HG03108 (cell line): ENCODE data around the gene TRAFD1.

Source experiments
- ATAC-seq: cut with Tn5 transposase; IDR thresholded peaks from one replicate; pipeline ENCODE4 v1.9.1; 2021; ENCODE audit warnings: moderate library complexity; ENCODE audit not compliant: unreplicated experiment

TRAFD1 gene

DNA sequence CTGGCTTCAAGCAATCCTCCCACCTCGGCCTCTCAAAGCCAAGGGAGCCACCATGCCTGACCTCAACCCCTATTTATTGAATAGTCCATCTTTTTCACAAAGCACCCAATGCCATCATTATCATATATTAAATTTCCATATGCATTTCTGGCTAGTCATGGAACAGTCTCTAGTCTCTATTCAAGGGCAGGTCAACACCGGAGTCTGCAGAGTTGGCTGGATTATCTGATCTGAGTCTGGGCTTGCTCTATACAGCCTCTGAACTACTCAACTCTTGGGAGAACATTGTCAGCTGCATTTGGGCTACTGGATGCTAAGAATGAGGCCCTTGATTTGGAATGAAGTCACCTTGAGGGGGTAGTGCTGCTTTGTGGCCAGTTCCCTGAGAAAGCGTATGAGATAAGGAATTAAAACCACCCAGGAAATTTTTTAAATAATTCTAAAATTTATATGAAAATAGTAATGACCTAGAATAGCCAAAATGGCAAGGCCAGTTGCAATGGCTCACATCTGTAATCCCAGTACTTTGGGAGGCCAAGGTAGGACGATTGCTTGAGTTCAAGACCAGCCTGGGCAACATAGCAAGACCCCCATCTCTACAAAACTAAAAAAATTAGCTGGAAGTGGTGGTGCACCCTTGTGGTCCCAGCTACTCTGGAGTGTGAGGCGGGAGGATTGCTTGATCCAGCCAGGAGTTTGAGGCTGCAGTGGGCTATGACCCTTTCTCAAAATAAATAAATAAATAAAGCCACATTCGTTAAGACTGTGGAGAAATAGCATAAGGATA lies 9.9 kb upstream of the TRAFD1 start:
- ATAC-seq: no peak

GRCh38 chr12:112116232-112117060 lies 8.9 kb upstream of the TRAFD1 start:
- no peak for ATAC-seq

- no peak for ATAC-seq
These were observed 7.7 kb upstream of the TRAFD1 start for GRCh38 chr12:112117685-112118084.

DNA sequence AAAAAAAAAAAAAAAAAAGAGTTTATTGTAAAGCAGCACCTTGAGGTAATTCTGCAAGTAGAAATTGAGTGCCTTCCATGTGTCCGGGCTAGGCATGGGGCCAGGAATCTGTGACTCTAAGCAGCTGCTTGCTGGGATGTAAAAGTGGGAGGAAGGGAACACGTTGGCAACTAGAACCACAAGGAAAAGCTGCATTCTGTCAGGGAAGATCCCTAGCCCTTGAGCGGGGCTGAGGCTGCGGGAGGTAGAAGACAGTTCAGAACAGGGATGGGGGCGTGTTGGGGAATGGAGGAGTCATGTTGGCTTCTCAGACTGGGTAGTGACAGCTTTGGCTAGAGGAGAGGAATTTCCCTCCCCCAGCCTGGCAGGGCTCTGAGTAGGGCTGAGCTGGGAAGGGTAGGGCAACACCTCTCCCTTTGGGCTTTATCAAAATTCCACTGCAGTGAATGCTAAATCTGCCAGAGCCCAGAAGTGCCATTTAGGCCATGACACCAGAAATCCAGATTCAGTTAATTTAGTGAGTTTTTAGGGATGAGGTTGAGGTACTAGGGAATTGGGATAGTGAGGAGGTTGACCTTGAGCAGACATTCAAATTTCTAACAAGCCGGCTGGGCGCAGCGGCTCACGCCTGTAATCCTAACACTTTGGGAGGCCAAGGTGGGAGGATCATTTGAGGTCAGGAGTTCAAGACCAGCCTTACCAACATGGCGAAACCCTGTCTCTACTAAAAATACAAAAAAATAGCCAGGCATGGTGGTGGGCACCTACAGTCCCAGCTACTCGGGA lies 3.4 kb upstream of the TRAFD1 start:
- ATAC-seq: no peak

DNA sequence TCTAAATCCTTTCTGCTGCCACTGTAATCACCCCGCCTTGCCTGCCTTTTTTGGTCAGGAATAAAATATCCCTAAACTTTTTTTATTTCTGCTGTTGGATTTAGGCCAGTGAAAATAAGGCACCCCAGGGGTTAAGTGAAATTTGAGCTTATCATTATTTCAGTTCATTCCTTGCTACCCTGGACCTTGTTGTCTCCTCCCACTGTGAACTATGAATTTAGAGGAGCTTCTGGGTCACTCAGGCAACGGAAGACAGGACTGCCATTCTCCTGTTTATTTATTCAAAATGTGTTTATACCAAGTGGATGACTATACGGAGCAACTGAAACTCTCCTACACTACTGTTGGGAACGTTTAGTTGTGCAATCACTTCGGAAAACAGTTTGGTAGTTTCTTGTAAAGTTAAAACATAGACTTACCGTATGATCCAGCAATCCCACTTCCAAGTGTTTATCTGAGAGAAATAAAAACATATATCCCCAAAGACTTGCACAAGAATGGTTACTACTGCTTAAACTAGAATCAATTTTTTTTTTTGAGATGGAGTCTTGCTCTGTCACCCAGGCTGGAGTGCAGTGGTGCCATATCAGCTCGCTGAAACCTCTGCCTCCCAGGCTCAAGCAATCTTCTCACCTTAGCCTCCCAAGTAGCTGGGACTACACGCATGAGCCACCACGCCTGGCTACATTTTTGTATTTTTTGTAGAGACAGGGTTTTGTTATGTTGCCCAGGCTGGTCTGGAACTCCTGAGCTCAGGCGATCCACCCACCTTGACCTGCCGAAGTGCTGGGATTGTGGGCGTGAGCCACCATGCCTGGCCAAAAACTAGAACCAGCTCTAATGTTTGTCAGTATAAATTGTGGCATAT lies 2.3 kb upstream of the TRAFD1 start:
- ATAC-seq: no peak

DNA sequence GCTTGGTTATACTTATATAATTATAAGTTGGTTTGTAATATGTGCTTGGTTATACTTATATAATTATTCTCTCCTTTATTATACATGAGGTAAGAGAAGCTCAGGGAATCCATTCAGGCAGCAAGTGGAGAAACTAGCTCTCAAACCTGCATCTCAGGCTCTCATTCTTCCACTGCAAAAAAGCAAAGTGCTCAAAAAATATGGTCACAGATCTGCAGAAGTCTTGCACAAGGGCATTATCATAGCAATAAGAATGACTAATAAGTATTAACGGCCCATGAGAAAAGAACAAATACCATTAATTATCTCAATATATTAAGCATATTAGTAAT lies 476 bp upstream of the TRAFD1 start:
- no peak for ATAC-seq

- no peak for ATAC-seq
These were observed 659 bp downstream of the TRAFD1 start for GRCh38 chr12:112126000-112126438.

DNA sequence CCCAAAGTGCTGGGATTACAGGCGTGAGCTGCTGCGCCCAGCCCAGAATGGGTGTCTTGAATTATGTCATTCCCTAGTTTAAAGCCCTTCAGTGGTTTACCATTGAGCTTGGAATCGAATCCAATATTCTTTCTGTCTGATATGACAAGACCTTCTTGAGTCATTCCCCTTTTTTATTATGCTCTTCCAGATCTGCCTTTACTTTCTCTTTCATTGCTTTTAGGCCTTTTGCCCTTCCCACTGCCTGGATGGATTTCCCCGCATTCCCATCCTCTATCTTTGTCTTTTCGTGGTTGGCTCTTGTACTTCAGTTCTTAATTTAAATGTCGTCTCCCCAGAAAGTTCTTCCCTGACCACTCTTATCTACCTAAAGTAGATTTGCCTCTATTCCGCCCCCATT lies 1.6 kb downstream of the TRAFD1 start:
- no peak for ATAC-seq

GRCh38 chr12:112130441-112130998 lies 5.2 kb downstream of the TRAFD1 start:
- ATAC-seq: peak; percentile 53

DNA sequence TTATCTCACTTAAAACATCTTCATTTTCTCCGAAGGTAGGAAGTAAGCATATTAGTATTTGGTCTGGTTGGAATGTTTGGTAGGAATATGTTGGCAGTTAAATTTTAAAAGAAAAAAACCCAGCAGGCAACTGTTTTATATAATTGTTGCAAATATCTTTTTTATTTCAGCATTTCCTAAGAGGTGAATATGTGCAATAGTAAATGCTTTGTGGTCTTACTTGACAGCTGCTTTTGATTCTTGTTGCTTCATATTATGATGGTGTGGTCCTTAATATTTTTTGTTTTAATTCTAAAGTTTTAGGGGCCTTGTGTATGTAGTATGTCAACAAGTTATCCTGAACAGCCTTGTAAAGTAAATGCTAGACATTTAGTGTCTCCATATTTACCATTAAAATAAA lies 6.3 kb downstream of the TRAFD1 start:
- no peak for ATAC-seq

DNA sequence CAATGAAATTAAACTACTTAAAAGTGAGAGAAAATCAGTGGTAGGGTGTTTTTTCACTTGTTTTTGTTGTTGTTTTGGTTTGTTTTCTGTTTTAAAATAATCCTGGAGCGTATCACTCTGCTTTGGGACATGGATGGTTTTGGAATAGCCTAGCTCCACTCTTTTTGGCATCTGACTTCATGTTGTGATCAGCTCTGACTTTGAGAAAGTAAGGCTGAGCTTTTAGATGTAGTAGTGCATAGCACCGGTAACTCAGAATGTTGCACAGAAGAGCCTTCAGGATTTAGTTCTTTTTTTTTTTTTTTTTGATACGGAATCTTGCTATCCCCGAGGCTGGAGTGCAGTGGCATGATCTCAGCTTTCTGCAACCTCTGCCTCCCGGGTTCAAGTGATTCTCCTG lies 8.1 kb downstream of the TRAFD1 start:
- no peak for ATAC-seq

DNA sequence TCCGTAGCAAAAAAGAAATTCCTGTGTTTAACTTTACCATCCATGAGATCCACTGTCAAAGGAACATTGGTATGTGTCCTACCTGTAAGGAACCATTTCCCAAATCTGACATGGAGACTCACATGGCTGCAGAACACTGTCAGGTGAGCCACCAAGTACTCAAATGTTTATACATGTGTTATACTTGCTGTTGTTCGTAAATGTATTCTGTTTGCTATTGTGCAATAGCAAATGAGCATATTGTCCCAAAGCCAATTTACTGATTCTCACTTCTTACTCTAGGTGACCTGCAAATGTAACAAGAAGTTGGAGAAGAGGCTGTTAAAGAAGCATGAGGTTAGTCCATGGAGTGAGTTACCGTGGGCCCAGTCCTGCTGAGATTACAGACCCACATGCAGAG lies 9.4 kb downstream of the TRAFD1 start:
- ATAC-seq: no peak

DNA sequence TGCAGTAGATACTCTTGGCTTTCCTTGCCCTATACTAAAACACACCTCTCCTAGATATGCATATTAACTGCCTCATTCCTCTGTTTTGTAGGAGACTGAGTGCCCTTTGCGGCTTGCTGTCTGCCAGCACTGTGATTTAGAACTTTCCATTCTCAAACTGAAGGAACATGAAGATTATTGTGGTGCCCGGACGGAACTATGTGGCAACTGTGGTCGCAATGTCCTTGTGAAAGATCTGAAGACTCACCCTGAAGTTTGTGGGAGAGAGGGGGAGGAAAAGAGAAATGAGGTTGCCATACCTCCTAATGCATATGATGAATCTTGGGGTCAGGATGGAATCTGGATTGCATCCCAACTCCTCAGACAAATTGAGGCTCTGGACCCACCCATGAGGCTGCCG lies 15.4 kb downstream of the TRAFD1 start:
- ATAC-seq: no peak

DNA sequence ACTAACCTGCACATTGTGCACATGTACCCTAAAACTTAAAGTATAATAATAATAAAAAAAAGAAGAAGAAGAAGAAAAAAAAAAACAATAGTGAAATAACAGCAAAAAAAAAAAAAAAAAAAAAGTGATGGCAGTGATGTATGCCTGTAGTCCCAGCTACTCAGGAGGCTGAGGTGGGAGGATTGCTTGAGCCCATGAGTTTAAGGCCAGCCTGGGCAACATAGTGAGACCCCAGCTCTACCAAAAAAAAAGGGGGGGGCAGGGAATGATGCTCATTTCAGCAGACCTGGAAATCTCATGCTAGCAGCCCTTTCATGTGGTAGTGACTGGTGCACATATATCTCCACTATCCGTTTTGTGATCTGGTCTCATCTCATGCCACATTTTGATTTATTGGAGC lies 20.8 kb downstream of the TRAFD1 start:
- no peak for ATAC-seq

DNA sequence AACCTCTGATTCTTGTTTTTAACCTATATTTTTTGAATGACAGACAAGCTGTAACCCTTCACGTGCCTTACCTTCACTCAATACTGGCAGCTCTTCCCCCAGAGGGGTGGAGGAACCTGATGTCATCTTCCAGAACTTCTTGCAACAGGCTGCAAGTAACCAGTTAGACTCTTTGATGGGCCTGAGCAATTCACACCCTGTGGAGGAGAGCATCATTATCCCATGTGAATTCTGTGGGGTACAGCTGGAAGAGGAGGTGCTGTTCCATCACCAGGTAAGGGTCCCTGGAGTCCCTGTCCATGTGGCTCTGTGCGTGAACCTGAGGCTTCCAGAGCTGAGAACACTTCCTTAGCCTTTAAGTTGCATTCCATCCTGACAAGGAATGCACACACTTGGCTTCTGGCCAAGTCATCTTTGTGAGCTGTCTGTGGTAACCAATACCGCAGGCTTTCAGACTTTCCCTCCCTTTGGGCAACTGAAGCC lies 22.7 kb downstream of the TRAFD1 start:
- ATAC-seq: no peak

- no peak for ATAC-seq
These were observed 24.2 kb downstream of the TRAFD1 start for GRCh38 chr12:112149596-112149995.

DNA sequence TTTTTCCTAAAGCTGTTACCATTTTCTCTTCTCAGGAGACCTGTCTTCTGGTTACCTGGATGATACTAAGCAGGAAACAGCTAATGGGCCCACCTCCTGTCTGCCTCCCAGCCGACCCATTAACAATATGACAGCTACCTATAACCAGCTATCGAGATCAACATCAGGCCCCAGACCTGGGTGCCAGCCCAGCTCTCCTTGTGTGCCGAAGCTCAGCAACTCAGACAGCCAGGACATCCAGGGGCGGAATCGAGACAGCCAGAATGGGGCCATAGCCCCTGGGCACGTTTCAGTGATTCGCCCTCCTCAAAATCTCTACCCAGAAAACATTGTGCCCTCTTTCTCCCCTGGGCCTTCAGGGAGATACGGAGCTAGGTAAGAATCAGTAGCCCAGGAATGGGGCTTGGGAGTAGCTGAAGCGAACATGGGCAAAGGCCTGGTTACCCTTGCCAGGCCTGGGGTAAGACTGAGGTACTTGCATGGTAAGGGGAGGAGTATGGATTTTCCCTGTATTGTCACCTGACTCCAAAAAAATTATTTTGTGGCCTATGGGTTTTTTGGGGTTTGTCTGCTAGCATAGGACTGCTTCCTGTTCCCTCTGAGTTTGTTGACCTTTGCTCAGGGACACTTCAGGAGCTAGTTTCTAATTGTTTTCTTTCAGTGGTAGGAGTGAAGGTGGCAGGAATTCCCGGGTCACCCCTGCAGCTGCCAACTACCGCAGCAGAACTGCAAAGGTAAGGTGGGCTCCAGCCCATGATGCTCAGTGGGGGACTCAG lies 26.6 kb downstream of the TRAFD1 start:
- no peak for ATAC-seq

DNA sequence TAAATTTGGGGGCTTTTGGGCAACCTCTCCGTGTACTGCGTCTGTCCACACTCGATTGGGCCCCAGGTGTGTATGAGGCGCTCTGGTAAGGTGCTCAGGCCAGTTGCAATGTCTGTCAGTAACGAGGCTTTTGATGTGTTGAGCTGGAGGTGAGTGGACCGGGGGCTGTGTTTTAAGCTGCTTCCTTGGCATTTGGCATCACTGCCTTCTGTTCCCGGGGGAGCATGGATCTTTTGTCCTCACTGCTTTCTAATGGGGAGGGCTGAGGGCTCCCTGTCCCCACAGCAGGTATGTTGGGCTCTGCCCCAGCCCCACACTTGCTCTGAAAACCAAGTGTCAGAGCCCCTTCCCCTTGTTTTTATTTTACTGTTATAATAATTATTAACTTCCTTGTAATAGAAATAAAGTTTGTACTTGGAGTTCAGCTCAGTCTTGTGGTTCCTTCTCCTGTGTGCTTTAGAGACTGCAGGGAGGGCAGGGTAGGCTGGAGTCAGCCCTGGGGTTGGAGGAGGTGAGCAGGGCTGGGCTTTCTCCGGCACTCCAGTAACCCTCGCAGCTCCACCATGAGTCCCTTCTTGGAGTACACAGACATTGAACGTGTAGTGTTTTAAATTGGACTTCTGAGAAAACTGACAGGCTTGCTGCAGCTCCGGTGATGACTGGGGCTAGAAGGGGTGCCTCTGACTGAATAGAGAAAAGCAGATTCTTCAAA lies 28.0 kb downstream of the TRAFD1 start:
- ATAC-seq: no peak

DNA sequence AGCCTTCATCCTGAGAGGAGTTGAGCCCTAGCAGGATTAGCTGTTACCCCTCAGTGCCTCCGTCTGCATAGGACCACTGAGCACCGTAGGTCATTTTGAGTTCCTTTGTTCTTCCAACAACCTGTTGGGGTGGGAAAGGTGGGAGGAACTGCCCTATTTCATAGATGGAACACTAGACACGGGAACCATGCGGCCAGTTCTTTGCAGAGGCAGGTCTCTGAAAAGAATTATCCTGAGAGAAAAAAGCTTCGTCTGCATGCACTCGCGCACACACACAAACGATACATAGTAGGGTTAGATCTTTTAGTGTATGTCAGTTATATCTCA lies 28.5 kb downstream of the TRAFD1 start:
- ATAC-seq: no peak
